ENCODE data around the gene DCX.

- no peak for TF ChIP-seq POLR2AphosphoS5 (IDR thresholded peaks at IDR 0.05; ENCODE audit: insufficient read depth in 1 of 2, low read depth in 1 of 2)
- TF ChIP-seq, protein P1, sequence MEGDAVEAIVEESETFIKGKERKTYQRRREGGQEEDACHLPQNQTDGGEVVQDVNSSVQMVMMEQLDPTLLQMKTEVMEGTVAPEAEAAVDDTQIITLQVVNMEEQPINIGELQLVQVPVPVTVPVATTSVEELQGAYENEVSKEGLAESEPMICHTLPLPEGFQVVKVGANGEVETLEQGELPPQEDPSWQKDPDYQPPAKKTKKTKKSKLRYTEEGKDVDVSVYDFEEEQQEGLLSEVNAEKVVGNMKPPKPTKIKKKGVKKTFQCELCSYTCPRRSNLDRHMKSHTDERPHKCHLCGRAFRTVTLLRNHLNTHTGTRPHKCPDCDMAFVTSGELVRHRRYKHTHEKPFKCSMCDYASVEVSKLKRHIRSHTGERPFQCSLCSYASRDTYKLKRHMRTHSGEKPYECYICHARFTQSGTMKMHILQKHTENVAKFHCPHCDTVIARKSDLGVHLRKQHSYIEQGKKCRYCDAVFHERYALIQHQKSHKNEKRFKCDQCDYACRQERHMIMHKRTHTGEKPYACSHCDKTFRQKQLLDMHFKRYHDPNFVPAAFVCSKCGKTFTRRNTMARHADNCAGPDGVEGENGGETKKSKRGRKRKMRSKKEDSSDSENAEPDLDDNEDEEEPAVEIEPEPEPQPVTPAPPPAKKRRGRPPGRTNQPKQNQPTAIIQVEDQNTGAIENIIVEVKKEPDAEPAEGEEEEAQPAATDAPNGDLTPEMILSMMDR (IDR thresholded peaks at IDR 0.05), result no peak
These were observed 2.7 kb downstream of the DCX start for GRCh38 chrX:111409326-111409725.
